Small intestine (tissue), 7 donors: Measurements from ENCODE around the gene GPX3. TPM values are rescaled to one million over a fixed set of nuclear protein-coding genes. Genes with fewer than 3 reads are reported as not detected.

Source experiments
- DNase-seq, 2 donors: peaks; one replicate each; pipeline versions ENCODE4 v3.0.0 to v3.0.0-alpha.2; 2013
- FAIRE-seq: peaks from 2 replicates; lab custom pipeline; 2012; peaks lifted over from hg19 to GRCh38; lab: Jason Lieb, UNC
- H3K27ac ChIP-seq, 3 donors: one replicate each; pipeline ENCODE4 v1.5.1; 2013; ENCODE audit warnings: low read length in 2 of 3, mild to moderate bottlenecking in 2 of 3, control low read depth in 1 of 3, inconsistent platforms in 1 of 3, low read depth in 1 of 3, moderate library complexity in 1 of 3
- H3K27me3 ChIP-seq, 3 donors: one replicate each; pipeline ENCODE4 v1.6.1; 2013; ENCODE audit warnings: low read length in 3 of 3, inconsistent platforms in 1 of 3; ENCODE audit not compliant: control insufficient read depth in 3 of 3, insufficient read depth in 3 of 3
- H3K36me3 ChIP-seq, 3 donors: one replicate each; pipeline ENCODE4 v1.6.1; 2013; ENCODE audit warnings: low read length in 3 of 3, inconsistent platforms in 1 of 3, low read depth in 1 of 3, mild to moderate bottlenecking in 1 of 3, moderate library complexity in 1 of 3; ENCODE audit not compliant: control insufficient read depth in 3 of 3, insufficient read depth in 2 of 3
- H3K4me1 ChIP-seq, 3 donors: one replicate each; pipeline ENCODE4 v1.6.1; 2013; ENCODE audit warnings: low read length in 2 of 3, inconsistent platforms in 1 of 3, low read depth in 1 of 3, mild to moderate bottlenecking in 1 of 3, moderate library complexity in 1 of 3; ENCODE audit not compliant: control insufficient read depth in 3 of 3, insufficient read depth in 2 of 3
- H3K4me3 ChIP-seq, 3 donors: one replicate each; pipeline ENCODE4 v1.5.1; 2013; ENCODE audit warnings: low read length in 3 of 3, control low read depth in 1 of 3, inconsistent platforms in 1 of 3, low read depth in 1 of 3, mild to moderate bottlenecking in 1 of 3, moderate library complexity in 1 of 3
- H3K9me3 ChIP-seq, 2 donors: one replicate each; pipeline ENCODE4 v1.6.1; 2013; ENCODE audit warnings: low read depth in 1 of 2, low read length in 1 of 2; ENCODE audit not compliant: control insufficient read depth in 2 of 2, insufficient read depth in 1 of 2
- WGBS, 3 donors: extraction: QIAGEN DNeasy Blood & Tissue Kit; methylation state at CpG; one replicate each; pipeline ENCODE4 v1.1.7; 2013; 5-methylcytosine and 5-hydroxymethylcytosine counted together
- polyA plus RNA-seq, 4 donors: library from polyadenylated mRNA; stranded (reverse) in 3 of 4; unstranded in 1 of 4; fragments of 200-250 nt in 3 of 4; fragments of 120-200 nt in 1 of 4; gene quantifications; one replicate each; pipeline versions ENCODE4 v1.2.1 to v1.2.3, GENCODE V29; 2013
- donor health status: healthy with polysubstance abuse.
- donor health status: control.
- donor health status: control.
- donor health status: Bipolar disorder and iron deficiency.
- donor health status: healthy.

Gene GPX3
- polyA plus RNA-seq, 4 donors, result 19.9 to 1,014 (median 112) TPM

DNA sequence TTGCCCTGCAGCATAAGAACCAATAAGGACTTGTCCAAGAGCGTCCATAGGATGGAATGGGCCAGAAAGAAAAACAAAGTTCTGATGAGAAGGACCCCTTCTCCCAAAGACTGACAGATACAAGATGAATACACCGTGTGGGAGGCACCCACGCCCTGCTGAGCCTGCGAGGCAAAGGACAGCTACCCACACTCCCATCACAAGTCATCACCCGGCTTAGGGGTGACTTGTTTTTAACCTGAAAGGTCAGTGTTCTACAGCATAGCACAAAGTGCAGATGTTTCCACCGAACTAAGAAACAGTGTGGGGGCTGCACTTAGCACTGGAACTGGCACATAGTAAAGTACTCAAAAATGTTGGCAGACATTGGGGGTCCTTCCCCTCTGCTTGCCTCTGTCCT lies 46.5 kb downstream of the GPX3 start:
- peak overlapping the region in 1 of 3 donors; percentile 35 for H3K27ac ChIP-seq
- peaks cover 3 to 74% (median 15%) of the 10 kb centered on the region in 3 donors for H3K36me3 ChIP-seq
- H3K9me3 ChIP-seq, result no peaks in the 10 kb centered on the region
- 71 to 73% (median 71%) methylated on average over 6 of the region's 6 CpGs for WGBS, 3 donors
- DNase-seq, result no peak
- no peaks in the 10 kb centered on the region for H3K27me3 ChIP-seq
- peaks cover 17 to 22% (median 21%) of the 10 kb centered on the region in 3 donors for H3K4me1 ChIP-seq
- H3K4me3 ChIP-seq, result no peak overlapping the region
- no peak for FAIRE-seq

DNA sequence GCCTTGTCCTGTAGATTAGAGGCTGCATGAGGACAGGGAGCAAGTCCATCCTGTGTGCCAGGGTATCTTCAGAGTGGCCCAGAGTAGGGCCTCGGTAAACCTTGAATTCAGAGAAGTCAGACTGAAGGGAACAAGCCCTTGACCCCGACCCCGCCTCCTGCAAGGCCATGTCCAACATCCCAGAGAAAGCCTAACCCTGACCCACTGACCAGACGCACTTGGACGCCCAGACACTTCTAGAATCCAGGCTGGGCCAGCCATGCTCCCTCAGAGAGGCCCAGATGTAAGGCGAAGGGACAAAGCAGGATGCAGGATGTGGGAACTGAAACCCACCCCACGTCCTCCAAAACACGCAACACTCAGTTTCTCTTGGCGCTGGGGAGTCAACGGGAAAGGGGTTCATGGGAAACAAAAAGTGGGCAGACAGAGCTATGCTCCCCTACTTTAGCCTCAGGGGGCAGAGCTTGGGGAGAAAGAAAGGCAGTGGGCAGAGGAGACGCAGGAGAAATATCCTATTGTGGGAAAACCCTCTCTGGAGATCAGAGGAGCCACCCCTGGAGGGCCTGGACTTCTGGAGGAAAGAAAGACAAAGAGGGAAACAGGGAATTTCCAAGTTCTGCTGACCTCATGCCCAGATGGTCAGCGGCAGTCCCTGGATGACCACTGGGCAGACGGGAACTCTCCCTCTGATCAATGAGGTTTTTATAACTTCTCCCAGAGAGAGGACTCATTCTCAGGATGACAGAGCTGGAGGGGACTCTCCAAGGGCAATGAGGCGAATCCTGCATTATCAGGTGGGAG lies 47.4 kb downstream of the GPX3 start:
- Histone ChIP-seq H3K4me3 (no peak overlapping the region), H3K9me3 (no peaks in the 10 kb centered on the region), H3K36me3 (peaks cover 0 to 70% (median 12%) of the 10 kb centered on the region in 3 donors), H3K4me1 (peaks cover 17 to 22% (median 21%) of the 10 kb centered on the region in 3 donors), H3K27me3 (no peaks in the 10 kb centered on the region), H3K27ac (peak overlapping the region in 1 of 3 donors; percentile 64)
- 70 to 90% (median 86%) methylated on average over 14 of the region's 14 CpGs for WGBS, 3 donors
- DNase-seq (no peak), FAIRE-seq (no peak)

DNA sequence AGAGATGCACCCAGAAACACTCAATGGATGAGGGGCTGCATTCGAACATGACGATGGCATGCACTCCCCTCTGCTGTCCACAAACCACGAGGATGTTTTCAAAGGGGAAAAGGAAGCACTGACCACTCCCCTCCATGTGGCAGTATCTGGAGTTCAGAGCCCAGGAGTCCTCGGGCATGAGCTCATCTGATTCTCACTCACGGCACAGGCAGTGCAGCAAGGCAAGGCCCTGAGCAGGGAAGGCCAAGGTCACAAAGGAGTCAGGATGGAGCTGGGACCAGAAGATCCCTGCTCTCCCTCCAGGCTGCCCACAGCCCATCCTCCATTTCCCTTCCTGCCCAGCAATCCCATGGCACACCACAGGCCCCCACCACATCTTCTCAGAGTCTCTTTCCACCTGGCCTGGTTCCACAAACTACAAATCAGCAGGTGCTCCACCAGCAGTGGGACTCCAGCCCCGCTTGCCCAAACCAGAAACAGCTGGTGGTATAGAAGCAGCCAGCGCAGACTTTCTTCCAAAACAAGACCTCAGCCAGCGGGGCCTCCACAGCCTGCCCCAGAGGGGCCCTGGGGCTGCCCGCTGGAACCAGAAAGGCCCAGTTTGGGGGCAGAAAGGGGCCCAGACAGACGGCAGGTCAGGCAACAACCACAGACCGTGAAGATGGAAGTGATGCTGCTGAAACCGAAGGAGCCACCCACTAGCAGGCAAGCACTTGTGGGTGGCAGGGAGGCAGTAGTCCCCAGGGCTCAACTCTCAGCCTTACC lies 48.2 kb downstream of the GPX3 start:
- peaks cover 10 to 20% (median 16%) of the 10 kb centered on the region in 3 donors for H3K4me1 ChIP-seq
- peaks cover 0 to 2% of the 10 kb centered on the region in 2 donors for H3K9me3 ChIP-seq
- no peak overlapping the region for H3K4me3 ChIP-seq
- peak overlapping the region in 1 of 3 donors; percentile 64 for H3K27ac ChIP-seq
- H3K27me3 ChIP-seq, result no peaks in the 10 kb centered on the region
- H3K36me3 ChIP-seq, result peaks cover 0 to 65% (median 9%) of the 10 kb centered on the region in 3 donors
- DNase-seq (no peak), FAIRE-seq (no peak)
- WGBS, 3 donors, result 45 to 67% (median 58%) methylated on average over 12 of the region's 12 CpGs

DNA sequence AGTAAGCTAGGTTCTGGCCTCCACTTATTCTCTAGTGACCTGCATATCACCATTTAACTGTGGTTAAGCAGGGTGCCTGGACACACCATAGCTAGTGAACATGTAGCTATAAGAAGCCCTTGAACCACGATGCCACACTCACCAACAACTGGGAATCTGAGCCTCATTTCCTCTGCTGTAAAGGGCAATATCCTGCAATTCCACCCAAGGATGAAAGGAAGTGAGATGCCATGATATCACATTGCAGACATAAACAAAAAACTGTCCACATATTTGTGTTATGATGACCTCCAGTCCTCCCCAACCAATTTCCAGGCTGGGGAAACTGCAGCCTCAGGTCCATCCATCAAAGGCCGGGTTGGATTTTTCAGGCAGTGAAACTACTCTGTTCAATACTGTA lies 50.1 kb downstream of the GPX3 start:
- Histone ChIP-seq H3K36me3 (peaks cover 0 to 50% (median 8%) of the 10 kb centered on the region in 3 donors), H3K4me3 (no peak overlapping the region), H3K27ac (peak overlapping the region in 2 of 3 donors; percentile 16 to 51), H3K4me1 (peaks cover under 1 to 13% (median 6%) of the 10 kb centered on the region in 3 donors), H3K9me3 (peaks cover 0 to 2% of the 10 kb centered on the region in 2 donors), H3K27me3 (no peaks in the 10 kb centered on the region)
- WGBS, 3 donors, result 53 to 70% (median 68%) methylated on average over 2 of the region's 2 CpGs
- FAIRE-seq, result no peak
- DNase-seq, result no peak

DNA sequence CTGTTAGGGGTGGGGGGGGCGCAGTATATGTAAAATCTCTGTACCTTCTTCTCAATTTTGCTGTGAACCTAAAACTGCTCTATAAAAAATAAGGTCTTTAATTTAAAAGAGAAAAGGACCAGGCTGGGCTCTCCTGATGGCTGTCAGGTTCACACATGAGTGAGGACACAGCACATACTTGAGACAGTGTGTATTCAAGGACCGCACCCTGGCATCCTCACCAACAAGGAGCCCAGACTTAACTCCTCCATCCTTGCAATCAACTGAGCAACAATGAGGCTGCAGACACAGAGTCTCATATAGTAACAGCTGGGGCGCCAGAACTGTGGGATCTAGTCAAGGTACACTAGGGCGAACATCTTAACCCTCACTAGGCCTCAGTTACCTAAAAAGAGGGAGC lies 50.6 kb downstream of the GPX3 start:
- no peak for FAIRE-seq
- H3K36me3 ChIP-seq, result peaks cover 0 to 52% (median 8%) of the 10 kb centered on the region in 3 donors
- peaks cover 5 to 16% (median 6%) of the 10 kb centered on the region in 3 donors for H3K4me1 ChIP-seq
- H3K4me3 ChIP-seq, result no peak overlapping the region
- H3K27ac ChIP-seq, result peak overlapping the region in 1 of 3 donors; percentile 10
- 94 to 98% (median 96%) methylated on average over 4 of the region's 4 CpGs for WGBS, 3 donors
- H3K27me3 ChIP-seq, result no peaks in the 10 kb centered on the region
- peaks cover 0 to 2% of the 10 kb centered on the region in 2 donors for H3K9me3 ChIP-seq
- no peak for DNase-seq

DNA sequence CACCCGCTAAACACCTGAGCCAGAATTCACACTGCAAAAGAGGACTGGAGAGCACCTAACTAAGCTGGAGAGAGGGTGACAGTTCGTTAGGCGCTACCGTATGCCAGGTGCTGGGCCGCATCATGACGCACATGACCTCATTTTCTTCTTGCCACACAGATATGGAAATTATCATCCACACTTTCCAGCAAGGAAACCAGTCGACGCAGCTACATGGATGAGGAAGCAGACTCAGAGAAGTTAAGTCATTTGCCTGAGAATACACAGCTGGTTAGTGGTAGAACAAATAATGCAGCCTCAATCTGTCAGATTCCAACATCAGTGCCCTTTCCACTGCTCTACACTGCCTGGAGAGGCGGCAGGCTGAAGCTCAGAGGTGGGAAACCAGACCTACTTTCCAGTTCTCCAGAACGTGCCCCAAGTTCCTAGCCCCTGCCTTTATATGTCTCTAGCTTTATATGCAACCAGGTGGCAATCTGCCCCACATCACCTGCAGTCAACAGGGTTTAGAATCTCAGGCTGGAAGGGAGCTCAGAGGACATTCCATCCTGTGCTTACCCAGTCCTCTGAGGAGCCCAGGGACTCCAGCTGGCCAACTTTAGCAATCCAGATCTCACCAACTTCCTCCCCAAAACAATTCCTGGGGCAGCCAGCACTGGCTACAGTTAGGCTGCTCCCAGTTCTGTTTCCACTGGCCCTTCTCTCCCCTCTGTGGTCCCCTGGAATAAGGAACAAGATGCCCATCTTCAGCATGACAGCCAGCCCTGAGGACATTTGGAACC lies 51.6 kb downstream of the GPX3 start:
- Histone ChIP-seq H3K4me1 (peaks cover 4 to 22% (median 7%) of the 10 kb centered on the region in 3 donors), H3K4me3 (no peak overlapping the region), H3K36me3 (peaks cover 0 to 54% (median 4%) of the 10 kb centered on the region in 3 donors), H3K27me3 (no peaks in the 10 kb centered on the region), H3K27ac (no peak overlapping the region), H3K9me3 (peaks cover 0 to 2% of the 10 kb centered on the region in 2 donors)
- FAIRE-seq, result no peak
- no peak for DNase-seq
- WGBS, 3 donors, result 92 to 94% (median 92%) methylated on average over 10 of the region's 10 CpGs

DNA sequence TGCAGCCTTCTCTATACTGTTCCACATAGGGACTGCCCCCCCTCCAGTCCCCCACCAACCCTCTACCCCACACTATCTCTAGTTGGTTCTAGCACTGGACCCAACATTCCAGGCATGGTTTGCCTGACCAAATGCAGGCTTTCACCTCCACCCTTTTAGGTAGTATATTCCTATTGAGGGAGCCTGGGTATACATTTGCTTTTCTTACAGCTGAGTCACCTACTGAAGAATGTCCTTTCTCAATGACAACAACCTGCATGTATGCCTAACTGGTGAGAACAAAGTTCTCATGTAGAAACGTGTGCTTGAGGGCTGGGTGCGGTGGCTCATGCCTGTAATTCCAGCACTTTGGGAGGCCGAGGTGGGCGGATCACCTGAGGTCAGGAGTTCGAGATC lies 52.2 kb downstream of the GPX3 start:
- Histone ChIP-seq H3K4me3 (no peak overlapping the region), H3K4me1 (peaks cover 3 to 28% (median 7%) of the 10 kb centered on the region in 3 donors), H3K36me3 (peaks cover 0 to 53% (median 2%) of the 10 kb centered on the region in 3 donors), H3K27me3 (no peaks in the 10 kb centered on the region), H3K27ac (no peak overlapping the region), H3K9me3 (peaks cover 0 to 2% of the 10 kb centered on the region in 2 donors)
- WGBS, 3 donors, result 50 to 79% (median 66%) methylated on average over 5 of the region's 5 CpGs
- no peak for FAIRE-seq
- DNase-seq, result peak; percentile 36 to 68
